HEK293 (cell line): ENCODE results near the gene PRR29.

Experiments
- CTCF ChIP-seq: fragments of 450-650 bp; formaldehyde crosslinking; IDR thresholded peaks from 2 replicates; pipeline ENCODE4 v1.5.1; 2016; ENCODE audit warnings: missing biosample characterization, missing genetic modification characterization
- ZFP3 ChIP-seq: fragments of 450-650 bp; formaldehyde crosslinking; IDR thresholded peaks from 2 replicates; pipeline ENCODE4 v1.5.1; 2016; ENCODE audit warnings: low read depth, missing biosample characterization, missing genetic modification characterization
- ZNF274 ChIP-seq, 2 experiments: fragments of 200-500 bp in 1 of 2; fragments of 450-650 bp in 1 of 2; sonication (Bioruptor generic) in 1 of 2; formaldehyde crosslinking in 1 of 2; IDR thresholded peaks; 2 replicates each; pipeline versions ENCODE4 v1.5.1 to v1.6.1; 2014 to 2016; ENCODE audit warnings: borderline replicate concordance in 1 of 2, inconsistent platforms in 1 of 2, low read length in 1 of 2, missing biosample characterization in 1 of 2, missing genetic modification characterization in 1 of 2
- ZNF777 ChIP-seq: fragments of 450-650 bp; formaldehyde crosslinking; IDR thresholded peaks from 2 replicates; pipeline ENCODE4 v1.5.1; 2017; ENCODE audit warnings: missing biosample characterization, missing genetic modification characterization, borderline replicate concordance

- TF ChIP-seq ZFP3 (no peak), ZNF274 (IDR thresholded peaks at IDR 0.05; ENCODE audit: low read length) (no peak), ZNF274 (tag by site-specific recombination; IDR thresholded peaks at IDR 0.05; ENCODE audit: borderline replicate concordance) (no peak), ZNF777 (tag by site-specific recombination) (no peak), CTCF (tag by site-specific recombination) (no peak)
Observed at GRCh38 chr17:63973247-63973646, 24.9 kb upstream of the PRR29 start.
